NCI-H146 (cell line): ENCODE measurements around the gene UBR1.
A peak's percentile ranks its signal among the peaks of the same experiment; 100 is the strongest.
"Not testable (repeated sequence)": the region's sequence is repeated elsewhere in the genome, so short reads cannot be mapped to it uniquely, and the experiment has no call there.

Experiments used
- DNase-seq: peaks from one replicate; lab custom pipeline; 2025; lab: John Stamatoyannopoulos, UW

The UBR1 gene

DNA sequence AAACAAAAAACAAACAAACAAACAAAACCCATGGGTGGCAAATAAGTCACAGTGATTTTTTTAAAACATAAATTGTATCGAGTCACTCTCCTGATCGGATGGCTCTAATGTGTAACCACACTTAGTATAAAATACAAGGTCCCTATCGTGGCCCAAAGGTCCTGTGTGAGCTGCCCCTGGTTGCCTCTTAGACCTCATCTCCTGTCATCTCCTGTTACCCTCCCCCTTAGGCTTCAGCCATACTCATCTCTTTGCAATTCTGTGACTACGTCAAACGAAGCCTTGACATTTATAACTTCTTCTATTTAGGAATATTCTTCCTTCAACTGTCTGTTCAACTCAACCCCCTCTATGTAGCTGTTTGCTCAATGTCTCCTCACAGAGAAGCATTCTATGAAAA is 141.4 kb downstream of the UBR1 start:
- no peak for DNase-seq

DNA sequence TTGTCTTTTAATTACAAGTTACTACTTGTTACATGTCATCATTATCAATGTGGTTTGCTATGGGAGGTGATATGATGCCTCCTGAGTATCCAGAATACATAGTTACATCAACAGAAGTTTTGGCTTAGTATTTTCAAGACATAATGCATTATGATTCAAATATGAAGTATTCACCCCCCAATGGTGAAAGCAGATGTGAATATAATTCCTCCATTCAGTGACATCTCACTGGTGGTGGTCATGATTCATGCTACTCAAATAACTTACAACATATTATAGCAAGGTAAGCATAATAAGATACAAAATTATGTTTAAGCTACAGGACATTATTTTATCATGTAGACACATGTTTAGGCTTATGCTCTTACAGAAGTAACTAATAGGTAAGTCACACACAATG is 150.3 kb downstream of the UBR1 start:
- no peak for DNase-seq

DNA sequence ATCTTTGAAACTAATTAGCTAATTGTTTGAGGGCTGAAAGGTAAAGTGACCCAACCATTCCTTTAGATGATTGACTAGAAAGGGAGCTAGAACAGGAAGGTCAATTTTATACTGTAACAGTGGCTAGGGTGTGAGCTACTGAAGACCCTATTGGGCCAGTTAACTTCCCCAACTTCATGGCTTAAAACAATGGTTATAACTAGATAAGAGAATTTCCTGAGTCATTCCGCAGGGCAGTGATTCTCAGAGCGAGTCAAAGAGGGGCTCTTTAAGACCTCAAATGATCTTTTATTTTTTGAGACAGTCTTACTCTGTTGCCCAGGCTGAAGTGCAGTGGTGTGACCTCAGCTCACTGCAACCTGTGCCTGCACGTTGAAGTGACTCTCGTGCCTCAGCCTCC is 151.5 kb downstream of the UBR1 start:
- no peak for DNase-seq

DNA sequence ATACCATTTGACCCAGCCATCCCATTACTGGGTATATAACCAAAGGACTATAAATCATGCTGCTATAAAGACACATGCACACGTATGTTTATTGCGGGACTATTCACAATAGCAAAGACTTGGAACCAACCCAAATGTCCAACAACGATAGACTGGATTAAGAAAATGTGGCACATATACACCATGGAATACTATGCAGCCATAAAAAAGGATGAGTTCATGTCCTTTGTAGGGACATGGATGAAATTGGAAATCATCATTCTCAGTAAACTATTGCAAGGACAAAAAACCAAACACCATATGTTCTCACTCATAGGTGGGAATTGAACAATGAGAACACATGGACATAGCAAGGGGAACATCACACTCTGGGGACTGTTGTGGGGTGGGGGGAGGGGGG is 156.9 kb downstream of the UBR1 start:
- not testable (repeated sequence) for DNase-seq

DNA sequence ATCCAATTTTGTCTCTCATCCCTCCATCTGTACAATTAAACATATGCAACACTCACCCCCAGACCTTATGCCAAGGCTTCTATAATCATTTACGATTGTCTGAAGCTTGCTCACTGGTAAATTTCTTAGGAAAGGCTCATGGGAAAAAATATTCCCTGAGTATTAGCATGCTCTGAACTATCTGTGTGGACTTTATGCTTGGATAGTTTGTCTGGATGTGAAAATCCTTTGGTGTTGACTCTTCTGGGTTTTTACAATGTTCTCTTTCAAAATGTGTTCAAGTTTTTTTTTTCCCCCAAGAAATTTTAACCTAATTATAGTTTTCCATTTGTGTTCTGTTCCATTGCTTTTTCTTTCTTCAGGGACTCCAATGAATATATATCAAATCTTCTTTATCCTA is 165.3 kb downstream of the UBR1 start:
- DNase-seq = no peak

DNA sequence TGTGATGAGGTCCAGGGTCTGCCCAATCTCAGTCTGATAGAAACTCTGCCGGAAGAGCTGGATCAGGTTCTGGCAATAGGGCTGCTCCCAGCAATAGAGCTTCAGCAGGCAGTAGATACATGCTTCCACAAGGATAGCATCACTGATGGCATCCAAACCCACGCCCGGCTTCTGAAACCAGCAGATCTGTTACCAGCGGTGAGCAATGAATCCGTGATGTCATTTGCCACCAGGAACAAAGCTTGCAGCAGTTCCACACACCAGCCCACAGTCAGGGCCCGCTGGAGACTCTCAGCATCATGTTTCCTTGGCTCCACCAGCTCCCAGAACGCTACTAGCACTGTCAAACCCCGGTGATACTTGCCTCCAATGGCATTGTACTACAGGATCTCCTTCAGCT is 166.0 kb downstream of the UBR1 start:
- no peak for DNase-seq

DNA sequence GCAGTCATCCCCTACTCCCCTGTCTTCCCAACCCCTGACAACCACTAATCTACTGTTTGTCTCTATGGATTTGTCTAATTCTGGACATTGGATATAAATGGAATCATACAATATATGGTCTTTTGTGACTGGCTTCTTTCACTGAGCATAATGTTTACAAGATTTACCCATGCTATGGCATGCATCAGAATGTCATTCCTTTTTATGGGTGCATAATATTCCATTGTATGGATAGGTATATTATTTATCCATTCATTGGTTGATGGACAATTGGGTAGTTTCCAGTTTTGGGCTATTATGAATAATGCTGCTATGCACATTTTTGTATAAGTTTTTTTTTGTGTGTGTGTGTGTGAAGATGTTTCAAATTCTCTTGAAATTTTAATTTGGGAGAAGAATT is 168.7 kb downstream of the UBR1 start:
- no peak for DNase-seq

DNA sequence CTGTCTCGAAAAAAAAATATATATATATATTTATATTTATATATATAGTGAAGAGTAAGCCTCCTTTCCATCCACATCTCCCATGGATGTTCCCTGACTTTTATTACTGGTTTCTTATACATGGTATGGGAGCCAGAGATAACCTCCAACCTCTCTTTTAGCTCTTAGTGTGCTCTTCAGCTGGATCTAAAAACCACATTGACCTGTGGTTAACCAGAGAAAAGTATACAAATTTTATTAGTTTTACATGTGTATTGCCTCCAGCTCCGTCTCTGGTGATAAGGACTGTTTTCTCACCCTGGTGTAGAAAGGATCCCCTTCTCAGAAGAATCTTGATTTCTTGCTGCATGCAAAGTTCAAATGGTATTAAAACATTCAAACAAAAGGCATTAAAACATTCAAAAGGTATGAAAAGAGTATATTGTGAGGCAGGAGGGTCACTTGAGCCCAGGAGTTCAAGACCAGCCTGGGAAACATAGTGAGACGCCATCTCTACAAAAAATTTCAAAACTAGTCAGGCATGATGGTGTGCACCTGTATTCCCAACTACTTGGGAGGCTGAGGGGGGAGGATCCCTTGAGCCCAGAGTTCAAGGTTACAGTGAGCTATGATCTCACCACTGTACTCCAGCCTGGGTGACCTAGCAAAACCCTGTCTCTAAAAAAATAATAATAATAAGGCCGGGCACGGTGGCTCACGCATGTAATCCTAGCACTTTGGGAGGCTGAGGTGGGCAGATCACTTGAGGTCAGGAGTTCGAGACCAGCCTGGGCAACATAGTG is 171.8 kb downstream of the UBR1 start:
- no peak for DNase-seq

DNA sequence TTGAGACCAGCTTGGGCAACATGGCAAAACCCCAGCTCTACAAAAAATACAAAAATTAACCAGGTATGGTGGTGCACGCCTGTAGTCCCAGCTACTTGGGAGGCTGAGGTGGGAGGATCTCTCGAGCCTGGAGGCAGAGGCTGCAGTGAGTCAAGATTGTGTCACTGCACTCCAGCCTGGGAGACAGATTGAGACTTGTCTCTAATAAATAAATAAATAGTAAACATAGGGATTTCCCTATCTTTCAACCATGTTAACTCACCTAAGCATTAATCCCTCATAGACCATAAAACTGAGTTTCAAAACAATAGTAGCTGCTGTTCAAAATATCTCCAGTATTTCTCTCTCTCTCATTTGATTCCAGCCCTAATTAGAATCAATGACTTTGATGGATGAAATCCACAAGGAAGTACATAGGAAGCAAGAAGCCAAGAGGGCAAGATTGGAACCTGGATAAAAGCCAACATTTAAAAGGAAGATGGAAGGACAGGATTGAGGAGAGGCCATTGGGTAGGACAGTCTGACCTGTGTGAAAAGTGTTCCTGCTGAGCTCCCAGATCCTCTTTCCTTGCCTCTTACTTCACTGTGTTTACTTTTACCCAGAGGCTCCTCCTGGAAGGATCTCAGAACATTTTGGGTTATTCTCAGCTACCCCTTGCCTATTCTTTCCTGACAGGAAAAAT is 172.9 kb downstream of the UBR1 start:
- no peak for DNase-seq

DNA sequence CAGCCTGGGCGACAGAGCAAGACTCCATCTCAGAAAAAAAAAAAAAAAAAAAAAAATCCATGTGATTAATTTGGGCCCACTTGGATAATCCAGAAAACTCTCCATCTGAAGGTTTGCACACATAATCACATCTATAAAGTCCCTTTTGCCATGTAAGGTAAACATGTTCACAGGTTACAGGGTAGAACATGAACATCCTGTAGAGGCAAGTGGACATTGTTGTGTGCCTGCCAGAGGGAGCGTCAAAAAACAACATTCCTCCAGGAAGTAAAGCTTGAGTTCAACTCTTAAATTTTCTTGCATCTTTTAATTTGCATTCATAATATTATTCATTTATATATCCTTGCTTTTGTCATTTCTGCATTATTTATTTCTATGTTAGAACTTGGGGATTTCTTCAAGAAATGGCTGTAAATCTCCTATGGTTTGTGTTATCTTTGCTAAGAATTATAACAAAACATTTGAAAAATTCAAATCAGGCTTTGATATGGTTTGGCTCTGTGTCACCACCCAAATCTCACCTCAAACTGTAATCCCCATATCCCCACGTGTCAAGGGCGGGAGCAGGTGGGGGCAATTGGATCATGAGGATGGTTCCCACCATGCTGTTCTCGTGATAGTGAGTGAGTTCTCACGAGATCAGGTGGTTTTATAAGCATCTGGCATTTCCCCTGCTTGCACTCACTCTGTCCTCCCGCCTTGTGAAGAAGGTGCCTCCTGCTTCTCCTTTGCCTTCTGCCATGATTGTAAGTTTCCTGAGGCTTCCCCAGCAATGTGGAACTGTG is 173.9 kb downstream of the UBR1 start:
- DNase-seq = no peak

DNA sequence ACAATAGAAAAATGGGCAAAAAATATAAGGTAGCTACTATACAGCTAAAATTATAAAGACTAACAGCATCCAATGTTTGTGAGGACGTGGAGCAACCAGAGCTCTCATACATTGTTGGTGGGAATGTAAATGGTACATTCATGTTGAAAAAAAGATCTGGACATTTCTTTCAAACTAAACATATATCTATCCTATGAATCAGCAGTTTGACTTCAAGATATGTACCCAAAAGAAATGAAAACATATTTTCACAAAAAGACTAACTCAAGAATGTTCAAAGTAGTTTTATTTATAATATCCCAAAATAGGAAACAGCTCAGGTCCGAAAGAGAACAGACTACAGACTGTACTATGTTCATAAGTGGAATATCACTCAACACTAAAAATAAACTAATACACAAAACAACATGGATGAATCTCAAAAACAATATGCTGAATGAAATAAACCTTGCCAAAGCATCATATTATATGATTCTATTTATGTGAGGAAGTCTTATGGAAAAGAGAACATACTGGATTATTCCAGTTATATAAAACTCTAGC is 176.5 kb downstream of the UBR1 start:
- DNase-seq = no peak

DNA sequence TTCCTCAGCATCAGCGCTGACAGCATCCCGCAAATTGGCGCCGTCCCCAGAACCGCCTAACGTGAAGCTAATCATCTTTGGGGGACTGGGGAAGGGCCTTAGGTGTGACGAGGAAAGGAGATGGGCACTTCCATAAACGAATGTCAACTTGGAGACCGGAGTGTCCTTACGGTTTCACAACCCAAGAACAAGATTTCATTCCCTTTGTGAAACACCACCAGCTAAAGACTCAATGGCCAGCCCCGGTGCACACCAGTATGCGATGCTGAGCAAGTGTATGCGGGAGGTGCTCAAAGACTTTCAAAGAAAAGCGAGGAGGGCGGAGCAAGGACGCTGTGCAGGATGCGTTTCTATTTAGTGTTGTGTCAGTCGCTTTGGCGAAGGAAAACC is 184.5 kb downstream of the UBR1 start:
- DNase-seq = no peak

DNA sequence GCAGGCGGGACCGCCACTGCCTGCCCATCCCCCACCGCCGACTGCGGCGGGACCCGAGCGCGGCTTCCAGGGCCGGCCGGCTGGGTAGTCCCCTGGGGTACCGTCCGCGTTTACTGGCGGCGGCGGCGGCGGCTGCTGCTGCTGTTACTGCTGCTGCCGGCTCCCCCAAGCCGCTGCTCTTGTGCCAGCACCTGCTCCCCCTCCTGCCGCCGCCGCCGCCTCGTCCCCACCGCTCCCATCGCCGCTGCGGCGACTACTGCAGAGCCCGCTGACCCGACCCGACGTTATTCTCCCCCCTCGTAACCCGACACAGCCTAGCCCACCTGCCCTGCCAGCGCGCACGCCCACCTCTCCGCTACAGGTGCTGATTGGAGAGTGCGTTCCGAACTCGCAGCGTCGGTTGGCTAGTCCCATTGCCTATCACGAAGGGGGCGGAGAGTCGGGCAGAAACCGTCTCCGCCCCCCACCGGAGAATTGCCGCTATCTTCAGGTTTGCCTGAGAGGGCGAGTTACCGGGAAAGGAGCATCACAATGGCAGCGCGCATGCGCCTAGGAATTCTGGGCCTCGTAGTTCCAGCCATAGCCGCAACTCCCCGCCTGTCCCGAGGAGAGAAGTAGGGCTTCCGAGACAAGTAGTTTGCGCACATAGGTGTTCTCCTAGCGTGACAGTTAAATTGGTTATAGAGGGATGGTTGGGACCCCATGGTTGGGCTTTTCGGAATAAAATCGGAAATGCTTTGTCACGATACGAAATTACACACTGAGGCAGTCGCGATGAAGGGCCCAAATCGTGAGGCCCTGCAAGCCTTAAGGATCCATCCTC is 185.1 kb downstream of the UBR1 start, which contains the start of gene TTBK2:
Gene TTBK2 (minus strand): TSS at position 260 of the 823 bp plus-strand sequence. CDS start 42,161 bp downstream, outside the sequence.
- peak; percentile 96 for DNase-seq

DNA sequence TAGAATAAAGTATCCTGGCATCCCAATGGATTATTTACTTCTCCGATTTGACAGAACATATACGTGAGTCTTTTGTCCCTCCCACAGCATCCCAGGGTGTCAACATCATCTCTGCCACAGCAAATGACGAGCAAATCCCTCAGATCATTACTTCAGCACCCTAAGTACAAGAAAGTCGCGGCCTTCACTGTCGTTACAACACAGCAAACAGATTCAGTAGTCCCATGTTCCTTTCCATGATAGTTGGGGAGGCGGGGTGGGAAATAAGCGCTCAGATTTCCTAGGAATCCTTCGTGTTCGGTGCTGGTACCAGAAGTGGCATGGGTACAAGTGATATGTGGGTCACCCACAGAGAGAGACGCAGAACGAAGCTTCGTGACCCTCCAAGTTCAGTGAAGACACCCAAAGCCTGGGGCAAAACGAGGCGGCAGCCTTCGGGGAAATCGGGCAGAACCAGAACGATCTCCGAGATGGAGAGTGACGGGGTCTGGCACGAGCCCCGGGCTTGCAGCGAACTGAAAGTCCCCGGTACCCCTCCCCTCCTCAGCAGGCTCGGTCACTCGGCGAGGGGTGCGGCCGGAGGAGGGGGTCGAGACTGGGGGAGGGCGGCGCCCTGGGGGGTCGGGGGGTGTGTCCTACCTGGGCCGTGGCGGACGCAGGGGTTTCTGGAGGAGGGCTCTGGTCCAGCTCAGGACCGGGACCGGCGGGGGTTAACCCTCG is 185.9 kb downstream of the UBR1 start:
- DNase-seq = peak; percentile 30

DNA sequence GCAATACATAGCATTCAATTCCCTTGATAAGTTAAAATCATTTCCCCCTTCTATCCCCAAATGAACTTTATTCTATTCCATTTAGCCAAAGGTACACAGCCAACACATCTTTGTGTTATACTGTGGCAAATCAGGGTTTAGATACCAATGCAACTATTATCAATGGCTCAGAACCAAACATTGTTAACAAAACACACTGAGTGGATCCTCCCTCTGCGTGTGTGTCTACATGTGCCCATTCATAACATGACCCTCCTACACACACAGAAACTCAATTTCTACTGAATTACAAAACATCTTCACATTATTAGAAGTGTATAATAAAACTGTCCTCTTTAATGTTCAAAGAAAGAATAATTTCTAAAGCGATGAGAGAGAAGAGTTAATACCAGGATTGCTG is 186.5 kb downstream of the UBR1 start:
- no peak for DNase-seq

DNA sequence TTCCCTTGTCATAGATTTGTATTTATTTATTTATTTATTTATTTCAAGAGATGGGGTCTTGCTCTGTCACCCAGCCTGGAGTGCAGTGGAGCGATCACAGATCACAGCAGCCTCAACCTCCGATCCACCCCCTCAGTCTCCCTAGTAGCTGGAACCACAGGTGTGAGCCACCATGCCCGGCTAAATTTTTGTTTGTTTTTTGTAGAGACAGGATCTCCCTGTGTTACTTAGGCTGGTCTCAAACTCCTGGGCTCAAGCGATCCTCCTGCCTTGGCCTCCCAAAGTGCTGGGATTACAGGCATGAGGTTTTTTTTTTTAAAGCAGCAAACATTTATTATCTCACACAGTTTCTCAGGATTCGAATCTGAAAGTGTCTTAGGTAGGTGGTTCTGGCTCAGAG is 187.8 kb downstream of the UBR1 start:
- DNase-seq = no peak

DNA sequence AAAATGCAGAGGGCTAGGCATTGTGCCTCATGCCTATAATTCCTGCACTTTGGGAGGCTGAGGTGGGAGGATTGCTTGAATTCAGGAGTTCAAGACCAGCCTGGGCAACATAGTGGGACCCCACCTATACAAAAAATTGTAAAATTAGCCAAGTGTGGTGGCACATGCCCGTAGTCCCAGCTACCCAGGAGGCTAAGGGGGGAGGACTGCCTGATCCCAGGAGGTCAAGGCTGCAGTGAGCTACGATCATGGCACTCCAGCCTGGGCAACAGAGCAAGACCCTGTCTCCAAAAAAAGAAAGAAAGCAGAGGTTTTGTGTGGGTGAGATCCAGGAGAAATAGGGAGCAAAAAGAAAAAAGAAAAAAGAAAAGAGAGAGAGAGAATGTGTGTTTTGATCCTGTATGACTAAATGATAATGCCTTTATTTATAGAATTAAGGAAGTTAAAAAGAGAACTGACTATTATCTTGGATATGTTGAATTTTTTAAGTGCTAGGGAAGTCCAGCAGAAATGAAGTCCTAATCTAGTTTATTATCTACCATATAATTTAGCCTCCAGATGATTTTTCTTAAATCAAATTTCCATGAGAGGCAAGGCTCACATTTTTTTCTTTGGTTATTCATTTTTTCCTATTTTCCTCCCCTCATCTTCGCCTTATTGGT is 190.1 kb downstream of the UBR1 start:
- no peak for DNase-seq

DNA sequence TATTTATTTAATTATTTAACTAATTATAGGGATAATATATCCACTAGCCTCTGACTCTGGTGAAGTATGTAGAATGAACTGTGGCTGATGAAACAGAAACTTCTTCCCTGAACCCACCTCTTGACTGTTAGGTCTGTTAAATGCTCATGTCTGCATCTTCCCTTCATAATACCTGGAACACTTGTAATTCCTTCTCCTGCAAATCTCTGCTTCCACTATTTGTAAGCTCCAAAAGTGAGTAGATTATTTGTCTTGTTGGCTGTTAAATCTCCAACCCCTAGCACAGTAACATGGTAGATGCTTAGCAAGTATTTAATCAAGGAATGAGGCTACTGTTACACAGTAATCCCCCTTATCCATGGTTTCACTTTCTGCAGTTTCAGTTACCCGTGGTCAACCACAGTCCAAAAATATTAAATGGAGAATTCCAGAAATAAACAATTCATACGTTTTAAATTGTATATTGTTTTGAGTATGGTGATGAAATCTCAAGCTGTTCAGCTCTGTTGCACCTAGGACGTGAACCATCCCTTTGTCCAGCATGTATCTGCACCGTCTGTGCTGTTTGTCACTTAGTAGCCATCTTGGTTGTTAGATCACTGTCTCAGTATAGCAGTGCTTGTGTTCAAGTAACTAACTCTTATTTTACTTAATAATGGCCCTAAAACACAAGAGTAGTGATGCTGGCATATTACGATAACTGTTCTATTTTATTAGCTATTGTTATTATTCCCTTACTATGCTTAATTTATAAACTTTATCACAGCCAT is 190.9 kb downstream of the UBR1 start:
- no peak for DNase-seq

DNA sequence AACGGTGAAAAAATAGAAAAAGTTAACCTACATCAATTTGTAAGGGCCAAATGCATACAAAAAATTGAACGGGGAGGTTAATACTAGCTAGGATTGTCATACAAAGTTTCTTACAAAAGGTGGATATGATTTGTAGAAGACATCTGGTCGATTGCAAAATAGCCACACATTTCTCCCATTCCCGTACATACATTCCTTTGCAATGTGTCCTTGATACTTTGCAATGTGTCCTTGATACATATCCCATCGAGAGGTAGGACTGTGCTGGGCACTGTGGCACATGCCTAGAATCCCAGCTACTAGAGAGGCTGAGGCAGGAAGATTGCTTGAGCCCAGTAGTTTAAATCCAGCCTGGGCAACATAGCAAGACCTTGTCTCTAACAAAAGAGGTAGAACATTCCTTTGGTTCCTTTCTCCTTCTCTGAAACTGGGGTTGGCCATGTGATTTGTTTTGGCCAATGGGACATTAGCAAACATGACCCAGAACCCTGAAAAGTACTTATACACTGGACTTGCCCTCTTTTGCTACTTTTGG is 194.7 kb downstream of the UBR1 start:
- no peak for DNase-seq
